ENCODE results near the gene GZMM. TPM values are rescaled to one million over a fixed set of nuclear protein-coding genes. Genes with fewer than 3 reads are reported as not detected.

Gene GZMM
- total and polyA plus RNA-seq, 2 of the 13 experiments (the other 11 are each of a cell fraction or from before 2014, with no cell fraction given), result 0.07 TPM; not detected in 1

DNA sequence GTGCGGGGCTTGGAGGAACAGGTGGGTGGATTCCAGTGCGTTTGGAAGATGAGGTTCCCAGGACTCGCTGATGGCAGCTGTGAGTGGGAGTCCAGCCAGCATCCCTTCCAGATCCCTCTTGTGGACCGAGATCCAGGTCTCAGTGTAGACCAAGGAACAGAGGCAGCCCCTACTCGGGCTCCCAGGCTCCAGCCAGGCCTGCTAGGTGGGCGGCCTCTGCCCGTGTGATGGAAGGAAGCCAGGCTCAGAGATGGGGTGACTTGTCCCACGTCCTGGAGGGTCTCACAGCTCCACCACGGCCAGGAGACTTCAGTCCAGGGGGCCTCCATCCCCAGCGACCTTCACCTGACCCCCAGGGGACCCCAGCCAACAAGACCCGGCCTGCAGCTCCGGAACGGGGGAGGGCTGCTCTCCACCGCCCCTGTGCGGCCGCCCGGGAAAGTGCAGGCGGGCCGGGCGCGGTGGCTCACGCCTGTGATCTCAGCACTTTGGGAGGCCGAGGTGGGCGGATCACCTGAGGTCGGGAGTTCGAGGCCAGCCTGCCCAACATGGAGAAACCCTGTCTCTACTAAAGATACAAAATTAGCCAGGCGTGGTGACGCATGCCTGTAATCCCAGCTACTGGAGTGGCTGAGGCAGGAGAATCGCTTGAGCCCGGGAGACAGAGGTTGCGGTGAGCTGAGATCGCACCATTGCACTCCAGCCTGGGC lies 48.3 kb upstream of the GZMM start (continued):
- TF ChIP-seq ESRRA (CRISPR knock-in tag; IDR thresholded peaks at IDR 0.05; ENCODE audit: low read depth) (0 out of 2 replicates have a peak, but pooled peaks have one; percentile 48), ZMYM3 (CRISPR knock-in tag; IDR thresholded peaks at IDR 0.05) (peak; percentile 96), KDM3A (CRISPR knock-in tag; IDR thresholded peaks at IDR 0.05; ENCODE audit: low read depth) (0 out of 2 replicates have a peak, but pooled peaks have one; percentile 53), ZBTB42 (CRISPR knock-in tag; IDR thresholded peaks at IDR 0.05) (no peak), MBNL3 (CRISPR knock-in tag; conservative IDR thresholded peaks at IDR 0.05) (no peak), FOXA1 (IDR thresholded peaks at IDR 0.05) (no peak), FOXA1 (CRISPR knock-in tag; IDR thresholded peaks at IDR 0.05) (0 out of 2 replicates have a peak, but pooled peaks have one; percentile 5), PPARG (CRISPR knock-in tag; conservative IDR thresholded peaks at IDR 0.05) (no peak), ZNF775 (CRISPR knock-in tag; IDR thresholded peaks at IDR 0.05; ENCODE audit: borderline replicate concordance) (no peak), ZNF672 (CRISPR knock-in tag; IDR thresholded peaks at IDR 0.05) (no peak), ZNF136 (CRISPR knock-in tag; IDR thresholded peaks at IDR 0.05; ENCODE audit: low read depth) (peak; percentile 43; the same call in 1 of the 2 replicates), ZNF230 (CRISPR knock-in tag; IDR thresholded peaks at IDR 0.05) (no peak), TEAD3 (CRISPR knock-in tag; optimal IDR thresholded peaks at IDR 0.05; ENCODE audit: borderline replicate concordance) (no peak), HOXA3 (CRISPR knock-in tag; IDR thresholded peaks at IDR 0.05) (no peak)
- TF ChIP-seq, protein P1, sequence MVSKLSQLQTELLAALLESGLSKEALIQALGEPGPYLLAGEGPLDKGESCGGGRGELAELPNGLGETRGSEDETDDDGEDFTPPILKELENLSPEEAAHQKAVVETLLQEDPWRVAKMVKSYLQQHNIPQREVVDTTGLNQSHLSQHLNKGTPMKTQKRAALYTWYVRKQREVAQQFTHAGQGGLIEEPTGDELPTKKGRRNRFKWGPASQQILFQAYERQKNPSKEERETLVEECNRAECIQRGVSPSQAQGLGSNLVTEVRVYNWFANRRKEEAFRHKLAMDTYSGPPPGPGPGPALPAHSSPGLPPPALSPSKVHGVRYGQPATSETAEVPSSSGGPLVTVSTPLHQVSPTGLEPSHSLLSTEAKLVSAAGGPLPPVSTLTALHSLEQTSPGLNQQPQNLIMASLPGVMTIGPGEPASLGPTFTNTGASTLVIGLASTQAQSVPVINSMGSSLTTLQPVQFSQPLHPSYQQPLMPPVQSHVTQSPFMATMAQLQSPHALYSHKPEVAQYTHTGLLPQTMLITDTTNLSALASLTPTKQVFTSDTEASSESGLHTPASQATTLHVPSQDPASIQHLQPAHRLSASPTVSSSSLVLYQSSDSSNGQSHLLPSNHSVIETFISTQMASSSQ (IDR thresholded peaks at IDR 0.05; ENCODE audit: low read depth), result no peak
- TF ChIP-seq, protein P1 (CRISPR knock-in tag; IDR thresholded peaks at IDR 0.05; ENCODE audit: borderline replicate concordance), result no peak
- TF ChIP-seq, protein P2, sequence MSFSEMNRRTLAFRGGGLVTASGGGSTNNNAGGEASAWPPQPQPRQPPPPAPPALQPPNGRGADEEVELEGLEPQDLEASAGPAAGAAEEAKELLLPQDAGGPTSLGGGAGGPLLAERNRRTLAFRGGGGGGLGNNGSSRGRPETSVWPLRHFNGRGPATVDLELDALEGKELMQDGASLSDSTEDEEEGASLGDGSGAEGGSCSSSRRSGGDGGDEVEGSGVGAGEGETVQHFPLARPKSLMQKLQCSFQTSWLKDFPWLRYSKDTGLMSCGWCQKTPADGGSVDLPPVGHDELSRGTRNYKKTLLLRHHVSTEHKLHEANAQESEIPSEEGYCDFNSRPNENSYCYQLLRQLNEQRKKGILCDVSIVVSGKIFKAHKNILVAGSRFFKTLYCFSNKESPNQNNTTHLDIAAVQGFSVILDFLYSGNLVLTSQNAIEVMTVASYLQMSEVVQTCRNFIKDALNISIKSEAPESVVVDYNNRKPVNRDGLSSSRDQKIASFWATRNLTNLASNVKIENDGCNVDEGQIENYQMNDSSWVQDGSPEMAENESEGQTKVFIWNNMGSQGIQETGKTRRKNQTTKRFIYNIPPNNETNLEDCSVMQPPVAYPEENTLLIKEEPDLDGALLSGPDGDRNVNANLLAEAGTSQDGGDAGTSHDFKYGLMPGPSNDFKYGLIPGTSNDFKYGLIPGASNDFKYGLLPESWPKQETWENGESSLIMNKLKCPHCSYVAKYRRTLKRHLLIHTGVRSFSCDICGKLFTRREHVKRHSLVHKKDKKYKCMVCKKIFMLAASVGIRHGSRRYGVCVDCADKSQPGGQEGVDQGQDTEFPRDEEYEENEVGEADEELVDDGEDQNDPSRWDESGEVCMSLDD (CRISPR knock-in tag; IDR thresholded peaks at IDR 0.05; ENCODE audit: borderline replicate concordance), result no peak
- TF ChIP-seq, protein P3, sequence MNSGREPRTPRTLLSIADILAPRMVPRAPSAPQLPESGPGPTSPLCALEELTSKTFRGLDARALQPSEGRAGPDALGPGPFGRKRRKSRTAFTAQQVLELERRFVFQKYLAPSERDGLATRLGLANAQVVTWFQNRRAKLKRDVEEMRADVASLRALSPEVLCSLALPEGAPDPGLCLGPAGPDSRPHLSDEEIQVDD (CRISPR knock-in tag; IDR thresholded peaks at IDR 0.05; ENCODE audit: borderline replicate concordance), result no peak
- TF ChIP-seq, protein P4, sequence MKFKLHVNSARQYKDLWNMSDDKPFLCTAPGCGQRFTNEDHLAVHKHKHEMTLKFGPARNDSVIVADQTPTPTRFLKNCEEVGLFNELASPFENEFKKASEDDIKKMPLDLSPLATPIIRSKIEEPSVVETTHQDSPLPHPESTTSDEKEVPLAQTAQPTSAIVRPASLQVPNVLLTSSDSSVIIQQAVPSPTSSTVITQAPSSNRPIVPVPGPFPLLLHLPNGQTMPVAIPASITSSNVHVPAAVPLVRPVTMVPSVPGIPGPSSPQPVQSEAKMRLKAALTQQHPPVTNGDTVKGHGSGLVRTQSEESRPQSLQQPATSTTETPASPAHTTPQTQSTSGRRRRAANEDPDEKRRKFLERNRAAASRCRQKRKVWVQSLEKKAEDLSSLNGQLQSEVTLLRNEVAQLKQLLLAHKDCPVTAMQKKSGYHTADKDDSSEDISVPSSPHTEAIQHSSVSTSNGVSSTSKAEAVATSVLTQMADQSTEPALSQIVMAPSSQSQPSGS (CRISPR knock-in tag; IDR thresholded peaks at IDR 0.05), result no peak
- TF ChIP-seq, protein P5, sequence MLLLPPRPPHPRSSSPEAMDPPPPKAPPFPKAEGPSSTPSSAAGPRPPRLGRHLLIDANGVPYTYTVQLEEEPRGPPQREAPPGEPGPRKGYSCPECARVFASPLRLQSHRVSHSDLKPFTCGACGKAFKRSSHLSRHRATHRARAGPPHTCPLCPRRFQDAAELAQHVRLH (CRISPR knock-in tag; IDR thresholded peaks at IDR 0.05; ENCODE audit: borderline replicate concordance, low read depth), result peak; percentile 81; the same call in 1 of the 2 replicates
- TF ChIP-seq, protein P6, sequence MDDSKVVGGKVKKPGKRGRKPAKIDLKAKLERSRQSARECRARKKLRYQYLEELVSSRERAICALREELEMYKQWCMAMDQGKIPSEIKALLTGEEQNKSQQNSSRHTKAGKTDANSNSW (CRISPR knock-in tag; IDR thresholded peaks at IDR 0.05; ENCODE audit: borderline replicate concordance), result no peak

All from HepG2 (cell line).